HG03571 (cell line): ENCODE results near the gene USP17L24.
"Not testable (repeated sequence)": the region's sequence is repeated elsewhere in the genome, so short reads cannot be mapped to it uniquely, and the experiment has no call there.

ENCODE experiments used
- ATAC-seq: cut with Tn5 transposase; IDR thresholded peaks from one replicate; pipeline ENCODE4 v1.9.1; 2021; ENCODE audit not compliant: unreplicated experiment

Gene USP17L24

DNA sequence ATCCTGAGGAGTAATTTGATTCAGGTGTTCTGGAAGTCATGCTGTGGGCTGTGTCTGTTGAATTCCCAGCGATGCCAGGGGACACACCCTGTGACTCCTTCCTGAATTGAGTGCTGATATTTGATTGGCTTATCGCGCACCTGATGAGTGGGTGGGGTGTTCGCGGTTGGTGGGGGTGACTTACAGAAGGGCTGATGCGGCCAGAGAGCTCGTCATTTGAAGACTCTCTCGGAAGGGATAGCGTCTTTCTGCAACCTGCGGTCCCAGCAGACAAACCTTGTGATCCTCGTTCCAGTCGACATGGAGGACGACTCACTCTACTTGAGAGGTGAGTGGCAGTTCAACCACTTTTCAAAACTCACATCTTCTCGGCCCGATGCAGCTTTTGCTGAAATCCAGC is at the start of gene USP17L24:
TSS of gene USP17L24 (plus strand) at position 301 of the 400 bp plus-strand sequence. CDS start at position 301, 0 bp downstream.
- not testable (repeated sequence) for ATAC-seq

- ATAC-seq, result not testable (repeated sequence)
Observed at GRCh38 chr4:9324191-9324590, 774 bp upstream of the USP17L24 start.

- not testable (repeated sequence) for ATAC-seq
Observed at GRCh38 chr4:9329611-9330010, 4.6 kb downstream of the USP17L24 start, which contains the start of gene USP17L25. Gene USP17L25 (plus strand): TSS chr4:9329911. CDS start chr4:9329911, 0 bp downstream.

DNA sequence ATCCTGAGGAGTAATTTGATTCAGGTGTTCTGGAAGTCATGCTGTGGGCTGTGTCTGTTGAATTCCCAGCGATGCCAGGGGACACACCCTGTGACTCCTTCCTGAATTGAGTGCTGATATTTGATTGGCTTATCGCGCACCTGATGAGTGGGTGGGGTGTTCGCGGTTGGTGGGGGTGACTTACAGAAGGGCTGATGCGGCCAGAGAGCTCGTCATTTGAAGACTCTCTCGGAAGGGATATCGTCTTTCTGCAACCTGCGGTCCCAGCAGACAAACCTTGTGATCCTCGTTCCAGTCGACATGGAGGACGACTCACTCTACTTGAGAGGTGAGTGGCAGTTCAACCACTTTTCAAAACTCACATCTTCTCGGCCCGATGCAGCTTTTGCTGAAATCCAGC is 9.4 kb downstream of the USP17L24 start, which contains the start of gene USP17L26:
TSS of gene USP17L26 (plus strand) at position 301 of the 400 bp plus-strand sequence. CDS start at position 301, 0 bp downstream.
- not testable (repeated sequence) for ATAC-seq

DNA sequence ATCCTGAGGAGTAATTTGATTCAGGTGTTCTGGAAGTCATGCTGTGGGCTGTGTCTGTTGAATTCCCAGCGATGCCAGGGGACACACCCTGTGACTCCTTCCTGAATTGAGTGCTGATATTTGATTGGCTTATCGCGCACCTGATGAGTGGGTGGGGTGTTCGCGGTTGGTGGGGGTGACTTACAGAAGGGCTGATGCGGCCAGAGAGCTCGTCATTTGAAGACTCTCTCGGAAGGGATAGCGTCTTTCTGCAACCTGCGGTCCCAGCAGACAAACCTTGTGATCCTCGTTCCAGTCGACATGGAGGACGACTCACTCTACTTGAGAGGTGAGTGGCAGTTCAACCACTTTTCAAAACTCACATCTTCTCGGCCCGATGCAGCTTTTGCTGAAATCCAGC is 14.1 kb downstream of the USP17L24 start, which contains the start of gene USP17L5:
TSS of gene USP17L5 (plus strand) at position 301 of the 400 bp plus-strand sequence. CDS start at position 301, 0 bp downstream.
- ATAC-seq, result not testable (repeated sequence)

DNA sequence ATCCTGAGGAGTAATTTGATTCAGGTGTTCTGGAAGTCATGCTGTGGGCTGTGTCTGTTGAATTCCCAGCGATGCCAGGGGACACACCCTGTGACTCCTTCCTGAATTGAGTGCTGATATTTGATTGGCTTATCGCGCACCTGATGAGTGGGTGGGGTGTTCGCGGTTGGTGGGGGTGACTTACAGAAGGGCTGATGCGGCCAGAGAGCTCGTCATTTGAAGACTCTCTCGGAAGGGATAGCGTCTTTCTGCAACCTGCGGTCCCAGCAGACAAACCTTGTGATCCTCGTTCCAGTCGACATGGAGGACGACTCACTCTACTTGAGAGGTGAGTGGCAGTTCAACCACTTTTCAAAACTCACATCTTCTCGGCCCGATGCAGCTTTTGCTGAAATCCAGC is 18.9 kb downstream of the USP17L24 start, which contains the start of gene USP17L27:
TSS of gene USP17L27 (plus strand) at position 301 of the 400 bp plus-strand sequence. CDS start at position 301, 0 bp downstream.
- not testable (repeated sequence) for ATAC-seq

GRCh38 chr4:9348593-9348992 is 23.6 kb downstream of the USP17L24 start, which contains the start of gene USP17L28:
Gene USP17L28 (plus strand): TSS chr4:9348893. CDS start chr4:9348893, 0 bp downstream.
- ATAC-seq, result not testable (repeated sequence)

DNA sequence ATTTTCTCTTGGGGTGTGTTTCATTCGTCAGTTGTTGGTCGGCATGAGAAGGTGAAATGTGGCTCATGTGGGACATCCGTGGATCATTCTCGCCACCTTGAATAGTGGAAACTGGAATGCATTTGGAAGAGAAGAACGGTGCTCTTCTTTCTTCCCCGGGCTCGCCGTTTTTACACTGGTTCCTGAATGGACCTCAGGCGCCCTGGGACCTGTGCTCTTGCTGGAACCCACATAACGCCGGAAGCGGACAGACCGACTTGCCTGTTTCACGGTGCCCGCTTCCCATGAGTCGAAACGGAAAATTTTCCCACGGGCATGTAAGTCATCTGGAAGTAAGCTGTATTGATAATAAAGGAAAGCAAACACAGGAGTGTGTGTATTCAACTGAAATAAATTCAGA is 25.9 kb downstream of the USP17L24 start:
- not testable (repeated sequence) for ATAC-seq

DNA sequence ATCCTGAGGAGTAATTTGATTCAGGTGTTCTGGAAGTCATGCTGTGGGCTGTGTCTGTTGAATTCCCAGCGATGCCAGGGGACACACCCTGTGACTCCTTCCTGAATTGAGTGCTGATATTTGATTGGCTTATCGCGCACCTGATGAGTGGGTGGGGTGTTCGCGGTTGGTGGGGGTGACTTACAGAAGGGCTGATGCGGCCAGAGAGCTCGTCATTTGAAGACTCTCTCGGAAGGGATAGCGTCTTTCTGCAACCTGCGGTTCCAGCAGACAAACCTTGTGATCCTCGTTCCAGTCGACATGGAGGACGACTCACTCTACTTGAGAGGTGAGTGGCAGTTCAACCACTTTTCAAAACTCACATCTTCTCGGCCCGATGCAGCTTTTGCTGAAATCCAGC is 28.4 kb downstream of the USP17L24 start, which contains the start of gene USP17L29:
TSS of gene USP17L29 (plus strand) at position 301 of the 400 bp plus-strand sequence. CDS start at position 301, 0 bp downstream.
- not testable (repeated sequence) for ATAC-seq

DNA sequence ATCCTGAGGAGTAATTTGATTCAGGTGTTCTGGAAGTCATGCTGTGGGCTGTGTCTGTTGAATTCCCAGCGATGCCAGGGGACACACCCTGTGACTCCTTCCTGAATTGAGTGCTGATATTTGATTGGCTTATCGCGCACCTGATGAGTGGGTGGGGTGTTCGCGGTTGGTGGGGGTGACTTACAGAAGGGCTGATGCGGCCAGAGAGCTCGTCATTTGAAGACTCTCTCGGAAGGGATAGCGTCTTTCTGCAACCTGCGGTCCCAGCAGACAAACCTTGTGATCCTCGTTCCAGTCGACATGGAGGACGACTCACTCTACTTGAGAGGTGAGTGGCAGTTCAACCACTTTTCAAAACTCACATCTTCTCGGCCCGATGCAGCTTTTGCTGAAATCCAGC is 37.9 kb downstream of the USP17L24 start, which contains the start of gene USP17L30:
TSS of gene USP17L30 (plus strand) at position 301 of the 400 bp plus-strand sequence. CDS start at position 301, 0 bp downstream.
- not testable (repeated sequence) for ATAC-seq
